H1 (cell line): ENCODE results near the gene GRM4. TPM values are rescaled to one million over a fixed set of nuclear protein-coding genes. Genes with fewer than 3 reads are reported as not detected.

Source experiments
- CTCF ChIA-PET: fragments of 300-600 bp; sonication (Branson Sonifier 250); formaldehyde crosslinking; loops from one replicate; lab custom pipeline; 2021; ENCODE audit not compliant: partially characterized antibody; lab: Charles Lee
- POLR2A ChIA-PET: fragments of 300-600 bp; sonication (Branson Sonifier 250); formaldehyde crosslinking; loops from one replicate; lab custom pipeline; 2021; ENCODE audit warnings: inconsistent platforms; ENCODE audit not compliant: partially characterized antibody; lab: Charles Lee
- DNase-seq, 2 experiments: peaks; one replicate each; pipeline versions ENCODE4 v3.0.0 to v3.0.0-alpha.2; 2010 to 2022; ENCODE audit warnings: low spot score in 2 of 2, low read depth in 1 of 2, mixed read lengths in 1 of 2
- FAIRE-seq: peaks from 2 replicates; lab custom pipeline; 2011; peaks lifted over from hg19 to GRCh38; lab: Jason Lieb, UNC
- H2AFZ ChIP-seq: 2 replicates; pipeline ENCODE4 v1.8.1; 2012; ENCODE audit warnings: low read length, inconsistent platforms
- H2AK5ac ChIP-seq: 2 replicates; pipeline ENCODE4 v1.6.1; 2013; ENCODE audit warnings: low read depth, low read length
- H2BK120ac ChIP-seq: replicated peaks from 2 replicates; pipeline ENCODE3; 2013; ENCODE audit warnings: low read depth, low read length, inconsistent platforms
- H2BK12ac ChIP-seq: 2 replicates; pipeline ENCODE4 v1.6.1; 2013; ENCODE audit warnings: low read depth, low read length
- H2BK15ac ChIP-seq: 2 replicates; pipeline ENCODE4 v1.6.1; 2013; ENCODE audit warnings: low read length
- H2BK20ac ChIP-seq: 2 replicates; pipeline ENCODE4 v1.6.1; 2013; ENCODE audit warnings: low read length
- H2BK5ac ChIP-seq: 2 replicates; pipeline ENCODE4 v1.6.1; 2013; ENCODE audit warnings: low read depth, low read length
- H3K14ac ChIP-seq: 2 replicates; pipeline ENCODE4 v1.6.1; 2013; ENCODE audit warnings: inconsistent platforms; ENCODE audit not compliant: insufficient read length
- H3K18ac ChIP-seq: 2 replicates; pipeline ENCODE4 v1.6.1; 2013; ENCODE audit warnings: low read length; ENCODE audit errors: extremely low read depth
- H3K23ac ChIP-seq: 2 replicates; pipeline ENCODE4 v1.6.1; 2013; ENCODE audit warnings: inconsistent platforms; ENCODE audit not compliant: insufficient read length
- H3K23me2 ChIP-seq: 2 replicates; pipeline ENCODE4 v1.6.1; 2013; ENCODE audit warnings: low read depth, low read length
- H3K27ac ChIP-seq: 2 replicates; pipeline ENCODE4 v1.6.1; 2011; ENCODE audit warnings: low read depth, low read length, inconsistent platforms
- H3K27me3 ChIP-seq, 4 experiments: replicated peaks in 1 of 4; 1 replicate in 1 of 4; 2 replicates in 3 of 4; pipeline versions ENCODE4 v1.6.1 to v1.8.1; 2011 to 2013; ENCODE audit warnings: low read length in 3 of 4, mild to moderate bottlenecking in 3 of 4, inconsistent platforms in 2 of 4, mixed read lengths in 2 of 4, moderate library complexity in 1 of 4; ENCODE audit not compliant: control insufficient read depth in 3 of 4, insufficient read depth in 3 of 4; ENCODE audit errors: extremely low read depth in 1 of 4
- H3K36me3 ChIP-seq, 4 experiments: 2 replicates each; pipeline versions ENCODE4 v1.6.1 to v1.8.1; 2011 to 2013; ENCODE audit warnings: mild to moderate bottlenecking in 4 of 4, low read length in 3 of 4, moderate library complexity in 2 of 4, control low read depth in 1 of 4, inconsistent platforms in 1 of 4; ENCODE audit not compliant: insufficient read depth in 4 of 4, control insufficient read depth in 2 of 4
- H3K4ac ChIP-seq: replicated peaks from 2 replicates; pipeline ENCODE3; 2013; ENCODE audit warnings: low read length, low read depth, mixed read lengths, inconsistent platforms; ENCODE audit not compliant: insufficient read length
- H3K4me1 ChIP-seq, 4 experiments: replicated peaks in 1 of 4; 1 replicate in 1 of 4; 2 replicates in 3 of 4; pipeline versions ENCODE4 v1.6.1 to v1.8.1; 2011 to 2013; ENCODE audit warnings: low read length in 3 of 4, inconsistent platforms in 2 of 4, mixed read lengths in 1 of 4; ENCODE audit not compliant: insufficient read depth in 4 of 4, control insufficient read depth in 3 of 4
- H3K4me2 ChIP-seq, 2 experiments: 2 replicates each; pipeline versions ENCODE4 v1.6.1 to v1.8.1; 2011 to 2013; ENCODE audit warnings: low read depth in 2 of 2, low read length in 2 of 2, control low read depth in 1 of 2, inconsistent platforms in 1 of 2, mild to moderate bottlenecking in 1 of 2; ENCODE audit not compliant: insufficient read depth in 1 of 2
- H3K4me3 ChIP-seq, 4 experiments: fragments of 200-600, 300-600 bp in 1 of 4; sonication (generic), shearing (Covaris generic), sonication (Bioruptor Twin) in 1 of 4; 2 replicates each; pipeline versions ENCODE4 v1.5.1 to v1.8.1; 2011 to 2016; ENCODE audit warnings: low read length in 4 of 4, low read depth in 3 of 4, control low read depth in 2 of 4, inconsistent platforms in 2 of 4, mild to moderate bottlenecking in 2 of 4, mixed read lengths in 1 of 4, moderate library complexity in 1 of 4; ENCODE audit not compliant: insufficient read depth in 2 of 4; ENCODE audit errors: extremely low read depth in 1 of 4
- H3K56ac ChIP-seq: replicated peaks from 2 replicates; pipeline ENCODE3; 2013; ENCODE audit warnings: low read depth, mild to moderate bottlenecking, mixed read lengths, low read length, inconsistent platforms; ENCODE audit not compliant: insufficient read length
- H3K79me1 ChIP-seq: 2 replicates; pipeline ENCODE4 v1.6.1; 2013; ENCODE audit warnings: low read depth, low read length, control low read depth
- H3K79me2 ChIP-seq, 2 experiments: 2 replicates each; pipeline versions ENCODE4 v1.6.1 to v1.8.1; 2012 to 2013; ENCODE audit warnings: low read length in 2 of 2, mild to moderate bottlenecking in 2 of 2, inconsistent platforms in 1 of 2; ENCODE audit not compliant: insufficient read depth in 2 of 2, control insufficient read depth in 1 of 2
- H3K9ac ChIP-seq, 4 experiments: replicated peaks in 1 of 4; 1 replicate in 1 of 4; 2 replicates in 3 of 4; pipeline versions ENCODE4 v1.6.1 to v1.8.1; 2011 to 2013; ENCODE audit warnings: low read depth in 3 of 4, low read length in 3 of 4, control low read depth in 2 of 4, mild to moderate bottlenecking in 2 of 4, moderate library complexity in 2 of 4, inconsistent platforms in 1 of 4; ENCODE audit errors: extremely low read depth in 1 of 4
- H3K9me3 ChIP-seq, 2 experiments: 2 replicates each; pipeline versions ENCODE4 v1.6.1 to v1.8.1; 2012 to 2013; ENCODE audit warnings: mild to moderate bottlenecking in 2 of 2, moderate library complexity in 2 of 2, control low read depth in 1 of 2, inconsistent platforms in 1 of 2, low read depth in 1 of 2, low read length in 1 of 2, mixed read lengths in 1 of 2; ENCODE audit not compliant: insufficient read depth in 2 of 2
- H4K20me1 ChIP-seq, 2 experiments: replicated peaks in 1 of 2; 2 replicates each; pipeline versions ENCODE3 to v1.8.1; 2011 to 2013; ENCODE audit warnings: inconsistent platforms in 2 of 2, low read length in 2 of 2, mild to moderate bottlenecking in 1 of 2; ENCODE audit not compliant: insufficient read depth in 2 of 2, control insufficient read depth in 1 of 2
- H4K5ac ChIP-seq: 2 replicates; pipeline ENCODE4 v1.6.1; 2013; ENCODE audit warnings: low read length, low read depth, mixed read lengths, inconsistent platforms; ENCODE audit not compliant: insufficient read length
- H4K8ac ChIP-seq: 2 replicates; pipeline ENCODE4 v1.8.0; 2013; ENCODE audit warnings: mild to moderate bottlenecking, moderate library complexity, low read length, inconsistent platforms; ENCODE audit not compliant: insufficient read depth; ENCODE audit errors: extremely low read depth
- H4K91ac ChIP-seq: replicated peaks from 2 replicates; pipeline ENCODE3; 2013; ENCODE audit warnings: low read length, mixed read lengths, inconsistent platforms; ENCODE audit not compliant: insufficient read length
- CBX8 ChIP-seq: fragments of 300-800, 300-1000 bp; sonication (generic); IDR thresholded peaks from 2 replicates; pipeline ENCODE4 v1.7.1; 2016; ENCODE audit warnings: low read depth, low read length, borderline replicate concordance
- CTBP2 ChIP-seq: IDR thresholded peaks from 2 replicates; pipeline ENCODE4 v1.7.0; 2011; ENCODE audit warnings: borderline replicate concordance, mild to moderate bottlenecking, moderate library complexity, mixed read lengths, low read length; ENCODE audit not compliant: insufficient read depth, insufficient read length
- HDAC2 ChIP-seq, 2 experiments: fragments of 300-600 bp in 1 of 2; sonication (generic) in 1 of 2; IDR thresholded peaks; 2 replicates each; pipeline ENCODE4 v1.6.1; 2011 to 2012; ENCODE audit warnings: low read depth in 2 of 2, low read length in 2 of 2, mild to moderate bottlenecking in 2 of 2, moderate library complexity in 2 of 2, borderline replicate concordance in 1 of 2, inconsistent platforms in 1 of 2
- KDM1A ChIP-seq: fragments of 200-600, 300-600 bp; sonication (generic); IDR thresholded peaks from 2 replicates; pipeline ENCODE4 v1.7.1; 2016; ENCODE audit warnings: mild to moderate bottlenecking, low read length, borderline replicate concordance
- RBBP5 ChIP-seq: IDR thresholded peaks from 2 replicates; pipeline ENCODE4 v1.7.1; 2012; ENCODE audit warnings: low read depth, mild to moderate bottlenecking, inconsistent platforms, low read length, moderate library complexity, borderline replicate concordance
- WGBS, 2 experiments: shearing (Covaris generic) in 1 of 2; methylation state at CpG; one replicate each; pipeline versions ENCODE4 v1.1.6 to v1.1.7; 2013 to 2015; ENCODE audit warnings: low lambda C conversion rate in 2 of 2, mixed read lengths in 2 of 2, inconsistent platforms in 1 of 2, low coverage in 1 of 2, missing lambda C conversion rate in 1 of 2; ENCODE audit not compliant: insufficient replicate concordance in 2 of 2, insufficient coverage in 1 of 2, insufficient read length in 1 of 2; ENCODE audit errors: extremely low coverage in 1 of 2, missing lambda C conversion rate in 1 of 2; 5-methylcytosine and 5-hydroxymethylcytosine counted together
- polyA plus RNA-seq, 7 experiments: library from polyadenylated mRNA; depleted of rRNA in 3 of 7; stranded (reverse) in 5 of 7; unstranded in 2 of 7; fragments of >200 nt in 5 of 7; fragments of 200-250 nt in 2 of 7; gene quantifications; 1 replicate in 5 of 7; 2 replicates in 1 of 7; 4 replicates in 1 of 7; pipeline versions ENCODE4 v1.2.1 to v1.2.3, GENCODE V29; 2011 to 2013; ENCODE audit warnings: missing spikeins in 2 of 7, mixed read lengths in 2 of 7
- total RNA-seq: library from RNA; stranded (reverse); fragmentation: NEBNext Ultra II Directional; extraction: Animal tissue kit (Norgen Biotek cat#: 25700); gene quantifications from 2 replicates; pipeline ENCODE4 v1.2.1, GENCODE V29; 2021

GRM4 gene
- total and polyA plus RNA-seq, 2 of the 8 experiments (the other 6 are each of a cell fraction or from before 2014, with no cell fraction given), result 19.6 to 21.5 TPM

DNA sequence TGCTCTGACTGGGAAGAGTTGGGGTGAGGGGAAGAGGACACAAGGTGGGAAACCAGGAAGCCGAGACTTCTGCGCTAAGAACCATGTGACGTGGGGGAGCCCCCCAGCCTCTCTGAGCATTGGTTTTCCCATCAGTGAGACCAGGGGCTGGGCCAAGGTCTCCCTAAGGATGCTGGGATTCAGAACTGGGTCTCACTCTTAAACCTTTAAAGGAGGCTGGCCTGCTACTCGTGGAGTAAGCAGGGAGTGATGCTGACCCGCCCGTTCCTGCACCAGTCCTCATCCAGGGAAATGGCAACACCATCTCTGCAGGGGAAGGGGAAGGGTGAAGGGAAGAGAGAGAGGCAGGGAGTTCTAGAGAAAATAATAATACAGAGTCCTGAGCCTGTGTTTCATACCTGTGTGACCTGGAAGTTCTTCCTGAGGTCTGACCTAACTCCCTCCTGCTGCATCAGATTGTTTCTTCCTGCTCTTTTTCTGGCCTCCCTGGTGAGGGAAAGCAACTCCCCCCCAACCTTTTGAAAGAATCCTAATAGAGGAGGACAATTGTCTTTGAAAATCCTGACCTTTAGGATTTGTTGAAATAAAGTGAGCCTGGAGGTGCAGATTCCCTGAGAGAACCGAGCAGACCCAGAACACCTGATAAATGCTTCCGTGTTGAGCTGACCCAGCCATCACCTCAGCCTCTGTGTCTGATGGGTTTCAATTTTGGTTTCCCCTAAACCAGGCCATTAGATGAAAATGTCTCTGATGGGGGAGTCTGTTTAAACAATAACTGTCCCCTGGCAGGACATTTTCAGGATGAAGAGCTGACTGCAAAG lies 3.0 kb upstream of the GRM4 start:
- 76% methylated on average over 8 of the region's 8 CpGs; no CpG with 5 or more reads in 1 of the 2 experiments for WGBS, 2 experiments
- Histone ChIP-seq H3K4ac (no peak overlapping the region), H3K18ac (no peak overlapping the region), H3K4me1 (peaks cover 21 to 57% (median 31%) of the 10 kb centered on the region in 4 experiments), H3K79me1 (no peaks in the 10 kb centered on the region), H2BK15ac (no peak overlapping the region), H2AK5ac (no peak overlapping the region), H3K4me2 (peak overlapping the region; percentile 21 to 36; a peak in 2 of 4 replicates), H4K91ac (no peak overlapping the region), H3K27ac (no peak overlapping the region), H3K9me3 (no peaks in the 10 kb centered on the region), H3K23me2 (peaks cover 19% of the 10 kb centered on the region; the same call in 1 of the 2 replicates), H3K23ac (no peak overlapping the region), H3K79me2 (no peaks in the 10 kb centered on the region), H2BK20ac (no peak overlapping the region), H2BK12ac (no peak overlapping the region), H2AFZ (no peak overlapping the region), H2BK120ac (no peak overlapping the region), H3K14ac (no peak overlapping the region), H4K20me1 (no peaks in the 10 kb centered on the region), H4K8ac (no peak overlapping the region), H3K36me3 (no peaks in the 10 kb centered on the region), H2BK5ac (no peak overlapping the region), H3K27me3 (peaks cover under 1 to 50% (median 41%) of the 10 kb centered on the region in 4 experiments), H3K56ac (no peak overlapping the region), H3K9ac (no peak overlapping the region), H4K5ac (no peak overlapping the region), H3K4me3 (no peak overlapping the region)
- ChIA-PET POLR2A (interaction anchor here (0.7 to 2.2 kb wide), 6 partner anchors 10 to 277 kb away, joined by 3 to 6 read pairs (median 3); no protein-coding TSS in a partner anchor), CTCF (interaction anchor here (0.6 to 11.8 kb wide), 13 partner anchors 8 to 448 kb away, joined by 3 to 128 read pairs (median 3); no protein-coding TSS in a partner anchor)
- FAIRE-seq (peak; percentile 7), DNase-seq (peak in 1 of 2 experiments; percentile 45)
- TF ChIP-seq HDAC2 (IDR thresholded peaks at IDR 0.05; ENCODE audit: borderline replicate concordance in 1 of 2, low read depth in 2 of 2, low read length in 2 of 2) (peak in 1 of 2 experiments; percentile 68; a peak in 1 of 4 replicates), CTBP2 (no peak), KDM1A (peak; percentile 97), CBX8 (no peak), RBBP5 (no peak)
